Neural cell (in vitro differentiated cells): Measurements from ENCODE around the gene RNF17. TPM values are rescaled to one million over a fixed set of nuclear protein-coding genes. Genes with fewer than 3 reads are reported as not detected.
"Not testable (repeated sequence)": the region's sequence is repeated elsewhere in the genome, so short reads cannot be mapped to it uniquely, and the experiment has no call there.

Experiments used
- H2AFZ ChIP-seq: fragments of 200-600, 300-800 bp; sonication (generic), shearing (Covaris generic); 2 replicates; pipeline ENCODE4 v1.6.0; 2014; ENCODE audit warnings: low read depth, mild to moderate bottlenecking, antibody characterized with exemption, low read length, moderate library complexity
- H3F3A ChIP-seq: fragments of 200-600 bp; shearing (Covaris generic); 2 replicates; pipeline ENCODE4 v1.6.1; 2016; ENCODE audit warnings: mild to moderate bottlenecking, moderate library complexity, mixed read lengths, antibody characterized with exemption, low read length; ENCODE audit not compliant: insufficient read depth, poor library complexity, severe bottlenecking
- H3K27ac ChIP-seq: fragments of 200-600, 300-800 bp; sonication (generic), shearing (Covaris generic); 2 replicates; pipeline ENCODE4 v1.5.1; 2014; ENCODE audit warnings: mild to moderate bottlenecking, low read length, moderate library complexity
- H3K27me3 ChIP-seq: fragments of 300-800, 200-600 bp; sonication (generic), shearing (Covaris generic); 2 replicates; pipeline ENCODE4 v1.6.0; 2014; ENCODE audit warnings: mild to moderate bottlenecking, low read depth, low read length, moderate library complexity; ENCODE audit not compliant: insufficient read depth
- H3K36me3 ChIP-seq: fragments of 300-800, 200-600 bp; sonication (generic), shearing (Covaris generic); 2 replicates; pipeline ENCODE4 v1.5.1; 2014; ENCODE audit warnings: mild to moderate bottlenecking, antibody characterized with exemption, low read length, moderate library complexity; ENCODE audit not compliant: insufficient read depth
- H3K4me2 ChIP-seq: fragments of 300-800, 200-600 bp; sonication (generic), shearing (Covaris generic); 2 replicates; pipeline ENCODE4 v1.6.0; 2014; ENCODE audit warnings: mild to moderate bottlenecking, low read length
- H3K4me3 ChIP-seq: fragments of 300-800, 200-600 bp; sonication (generic), shearing (Covaris generic); 2 replicates; pipeline ENCODE4 v1.5.1; 2014; ENCODE audit warnings: mild to moderate bottlenecking, low read length, moderate library complexity
- H3K79me2 ChIP-seq: fragments of 200-600 bp; shearing (Covaris generic); replicated peaks from 2 replicates; pipeline ENCODE4 v1.6.0; 2014; ENCODE audit warnings: mild to moderate bottlenecking, low read length, moderate library complexity; ENCODE audit not compliant: insufficient read depth
- H3K9ac ChIP-seq: fragments of 300-800, 200-600 bp; sonication (generic), shearing (Covaris generic); 2 replicates; pipeline ENCODE4 v1.6.1; 2016; ENCODE audit warnings: mild to moderate bottlenecking, low read length, mixed read lengths
- H3K9me2 ChIP-seq: fragments of 200-600 bp; shearing (Covaris generic); 2 replicates; pipeline ENCODE4 v1.6.1; 2016; ENCODE audit warnings: mild to moderate bottlenecking, low read length, mixed read lengths; ENCODE audit not compliant: insufficient read depth
- H3K9me3 ChIP-seq: fragments of 200-600, 300-800 bp; sonication (generic), shearing (Covaris generic); 2 replicates; pipeline ENCODE4 v1.6.1; 2016; ENCODE audit warnings: mild to moderate bottlenecking, mixed run types, low read length, moderate library complexity, mixed read lengths
- H4K20me1 ChIP-seq: fragments of 200-600 bp; shearing (Covaris generic); 2 replicates; pipeline ENCODE4 v1.6.1; 2016; ENCODE audit warnings: mild to moderate bottlenecking, mixed run types; ENCODE audit not compliant: insufficient read depth
- CTCF ChIP-seq: fragments of 450-650 bp; IDR thresholded peaks from 2 replicates; pipeline ENCODE4 v1.5.1; 2014; ENCODE audit warnings: antibody characterized with exemption, mild to moderate bottlenecking, moderate library complexity; ENCODE audit not compliant: poor library complexity, severe bottlenecking
- EP300 ChIP-seq: fragments of 450-650 bp; conservative IDR thresholded peaks from 2 replicates; pipeline ENCODE4 v1.6.1; 2014; ENCODE audit warnings: antibody characterized with exemption, mild to moderate bottlenecking, moderate library complexity; ENCODE audit not compliant: poor library complexity, severe bottlenecking
- EZH2 ChIP-seq: fragments of 200-600, 300-800 bp; shearing (Covaris generic), sonication (generic); IDR thresholded peaks from 2 replicates; pipeline ENCODE4 v1.6.1; 2014; ENCODE audit warnings: antibody characterized with exemption, low read length, borderline replicate concordance, mild to moderate bottlenecking; ENCODE audit not compliant: insufficient read depth, poor library complexity, severe bottlenecking
- MXI1 ChIP-seq: fragments of 450-650 bp; conservative IDR thresholded peaks from 2 replicates; pipeline ENCODE4 v1.6.1; 2014; ENCODE audit warnings: antibody characterized with exemption, mild to moderate bottlenecking; ENCODE audit not compliant: poor library complexity, severe bottlenecking
- POLR2AphosphoS5 ChIP-seq: IDR thresholded peaks from 2 replicates; pipeline ENCODE4 v1.6.1; 2012
- RAD21 ChIP-seq: fragments of 450-650 bp; conservative IDR thresholded peaks from 2 replicates; pipeline ENCODE4 v1.6.1; 2014; ENCODE audit warnings: antibody characterized with exemption, mild to moderate bottlenecking, moderate library complexity
- REST ChIP-seq: IDR thresholded peaks from 2 replicates; pipeline ENCODE4 v1.6.1; 2012; ENCODE audit warnings: borderline replicate concordance
- SMC3 ChIP-seq: fragments of 450-650 bp; conservative IDR thresholded peaks from 2 replicates; pipeline ENCODE4 v1.6.1; 2014; ENCODE audit warnings: antibody characterized with exemption, mild to moderate bottlenecking, moderate library complexity; ENCODE audit not compliant: poor library complexity
- TAF1 ChIP-seq: IDR thresholded peaks from 2 replicates; pipeline ENCODE4 v1.6.1; 2012; ENCODE audit warnings: low read depth
- polyA plus RNA-seq: library from polyadenylated mRNA; depleted of rRNA; stranded (reverse); fragments of >200 nt; gene quantifications from 2 replicates; pipeline ENCODE4 v1.2.3, GENCODE V29; 2014

RNF17 gene
- polyA plus RNA-seq, 1 donor from 2014 or later, result not detected

DNA sequence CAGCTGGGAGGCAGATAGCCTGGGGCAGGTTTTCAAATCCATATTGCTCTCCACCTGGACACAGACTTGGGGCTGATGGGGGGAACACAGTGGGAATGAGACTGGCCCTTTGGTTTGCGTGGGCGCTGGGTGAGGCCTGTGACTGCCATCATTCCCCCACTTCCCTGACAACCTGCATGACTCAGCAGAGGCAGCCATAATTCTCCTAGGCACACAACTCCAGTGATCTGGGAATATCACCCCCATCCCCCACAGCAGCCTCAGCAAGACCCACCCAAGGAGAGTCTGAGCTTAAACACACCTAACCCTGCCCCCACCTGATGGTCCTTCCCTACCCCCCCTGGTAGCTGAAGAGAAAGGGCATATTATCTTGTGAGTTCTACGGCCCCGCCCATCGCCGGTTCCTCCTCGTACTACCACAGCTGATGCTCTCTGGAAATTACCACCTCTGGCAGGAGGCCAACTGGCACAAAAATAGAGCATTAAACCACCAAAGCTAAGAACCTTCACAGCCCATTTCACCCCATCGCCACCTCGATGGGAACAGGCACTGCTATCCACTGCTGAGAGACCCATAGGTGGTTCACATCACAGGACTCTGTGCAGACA lies 71.0 kb downstream of the RNF17 start:
- Histone ChIP-seq H3K27me3 (no peaks in the 10 kb centered on the region), H3K9me2 (no peaks in the 10 kb centered on the region), H3K9ac (no peak overlapping the region), H3K4me2 (no peak overlapping the region), H3K36me3 (no peaks in the 10 kb centered on the region), H3K27ac (no peak overlapping the region), H3K79me2 (no peaks in the 10 kb centered on the region), H3K4me3 (no peak overlapping the region), H3K9me3 (no peaks in the 10 kb centered on the region), H3F3A (no peaks in the 10 kb centered on the region), H2AFZ (no peak overlapping the region), H4K20me1 (no peaks in the 10 kb centered on the region)
- no peak for TF ChIP-seq SMC3
- TF ChIP-seq POLR2AphosphoS5, result no peak
- no peak for TF ChIP-seq RAD21
- TF ChIP-seq TAF1, result no peak
- no peak for TF ChIP-seq REST
- no peak for TF ChIP-seq MXI1
- no peak for TF ChIP-seq EP300
- no peak for TF ChIP-seq CTCF
- TF ChIP-seq EZH2, result no peak

DNA sequence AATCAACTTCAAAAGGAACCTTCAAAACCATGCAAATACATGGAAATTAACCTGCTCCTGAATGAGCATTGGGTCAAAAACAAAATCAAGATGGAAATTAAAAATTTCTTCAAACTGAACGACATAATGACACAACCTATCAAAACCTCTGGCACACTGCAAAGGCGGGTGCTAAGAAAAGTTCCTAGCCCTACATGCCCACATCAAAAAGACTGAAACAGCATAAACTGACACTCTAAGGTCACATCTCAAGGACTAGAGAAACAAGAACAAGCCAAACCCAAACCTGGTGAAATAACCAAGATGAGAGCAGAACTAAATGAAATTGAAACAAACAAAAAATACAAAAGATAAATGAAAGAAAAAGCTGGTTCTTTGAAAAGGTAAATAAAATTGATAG lies 73.6 kb downstream of the RNF17 start:
- H3K79me2 ChIP-seq, H3K27me3 ChIP-seq, H3K27ac ChIP-seq, H3K4me3 ChIP-seq, H3K9me2 ChIP-seq, H2AFZ ChIP-seq, H3K4me2 ChIP-seq, H3K9ac ChIP-seq, H3F3A ChIP-seq, H4K20me1 ChIP-seq, H3K36me3 ChIP-seq, H3K9me3 ChIP-seq: not testable (repeated sequence)
